H9 (cell line): Measurements from ENCODE around the gene PDE4B. TPM values are rescaled to one million over a fixed set of nuclear protein-coding genes. Genes with fewer than 3 reads are reported as not detected.

Experiments
- DNase-seq: peaks from one replicate; pipeline ENCODE4 v3.0.0-alpha.2; 2017
- H2AFZ ChIP-seq: one replicate; pipeline ENCODE4 v1.6.1; 2013; ENCODE audit warnings: mild to moderate bottlenecking, low read length, control low read depth, moderate library complexity
- H2AK5ac ChIP-seq: 2 replicates; pipeline ENCODE4 v1.6.1; 2013; ENCODE audit warnings: low read length, control low read depth, mixed read lengths; ENCODE audit not compliant: insufficient read length
- H2BK120ac ChIP-seq: one replicate; pipeline ENCODE4 v1.6.1; 2013; ENCODE audit warnings: low read depth, mild to moderate bottlenecking, low read length, control low read depth, inconsistent platforms; ENCODE audit not compliant: poor library complexity, severe bottlenecking
- H2BK12ac ChIP-seq: 2 replicates; pipeline ENCODE4 v1.6.1; 2013; ENCODE audit warnings: low read length, control low read depth, mixed read lengths, low read depth; ENCODE audit not compliant: insufficient read length
- H2BK15ac ChIP-seq: 2 replicates; pipeline ENCODE4 v1.6.1; 2013; ENCODE audit warnings: low read depth, low read length, control low read depth
- H2BK20ac ChIP-seq: one replicate; pipeline ENCODE4 v1.6.1; 2013; ENCODE audit warnings: low read depth, mild to moderate bottlenecking, low read length, control low read depth, inconsistent platforms; ENCODE audit not compliant: poor library complexity, severe bottlenecking
- H2BK5ac ChIP-seq: 2 replicates; pipeline ENCODE4 v1.6.1; 2013; ENCODE audit warnings: low read length, control low read depth, mixed read lengths; ENCODE audit not compliant: insufficient read length
- H3K14ac ChIP-seq: 2 replicates; pipeline ENCODE4 v1.6.1; 2013; ENCODE audit warnings: low read length, control low read depth; ENCODE audit not compliant: insufficient read depth
- H3K18ac ChIP-seq: 2 replicates; pipeline ENCODE4 v1.6.1; 2013; ENCODE audit warnings: low read depth, mild to moderate bottlenecking, mixed read lengths, low read length, control low read depth; ENCODE audit not compliant: insufficient read length
- H3K23ac ChIP-seq: 2 replicates; pipeline ENCODE4 v1.6.1; 2013; ENCODE audit warnings: low read length, control low read depth, mixed read lengths, low read depth; ENCODE audit not compliant: insufficient read length
- H3K23me2 ChIP-seq: 2 replicates; pipeline ENCODE4 v1.6.1; 2013; ENCODE audit warnings: low read depth, mild to moderate bottlenecking, mixed read lengths, low read length, control low read depth; ENCODE audit not compliant: insufficient read length, poor library complexity, severe bottlenecking
- H3K27ac ChIP-seq: 2 replicates; pipeline ENCODE4 v1.5.1; 2013; ENCODE audit warnings: low read length, control low read depth, mixed read lengths, low read depth; ENCODE audit not compliant: insufficient read length
- H3K27me3 ChIP-seq: 2 replicates; pipeline ENCODE4 v1.6.1; 2013; ENCODE audit warnings: low read length, control low read depth, inconsistent platforms; ENCODE audit not compliant: insufficient read depth
- H3K4ac ChIP-seq: 2 replicates; pipeline ENCODE4 v1.6.1; 2013; ENCODE audit warnings: low read depth, mild to moderate bottlenecking, control low read depth, inconsistent platforms, low read length, moderate library complexity
- H3K4me1 ChIP-seq: 2 replicates; pipeline ENCODE4 v1.6.1; 2013; ENCODE audit warnings: low read length, control low read depth, inconsistent platforms; ENCODE audit not compliant: insufficient read depth
- H3K4me2 ChIP-seq: 2 replicates; pipeline ENCODE4 v1.6.1; 2013; ENCODE audit warnings: low read length, control low read depth, mixed read lengths; ENCODE audit not compliant: insufficient read length, insufficient read depth
- H3K56ac ChIP-seq: 2 replicates; pipeline ENCODE4 v1.6.1; 2013; ENCODE audit warnings: low read depth, mild to moderate bottlenecking, mixed read lengths, low read length, control low read depth; ENCODE audit not compliant: insufficient read length
- H3K79me1 ChIP-seq: 2 replicates; pipeline ENCODE4 v1.6.1; 2013; ENCODE audit warnings: low read depth, mild to moderate bottlenecking, moderate library complexity, low read length, control low read depth, inconsistent platforms; ENCODE audit not compliant: insufficient read depth, poor library complexity, severe bottlenecking
- H3K79me2 ChIP-seq: 2 replicates; pipeline ENCODE4 v1.6.1; 2013; ENCODE audit warnings: low read length, control low read depth, inconsistent platforms; ENCODE audit not compliant: insufficient read depth
- H3K9ac ChIP-seq: 2 replicates; pipeline ENCODE4 v1.6.1; 2013; ENCODE audit warnings: low read length, control low read depth, mixed read lengths; ENCODE audit not compliant: insufficient read length; ENCODE audit errors: extremely low read depth
- H3K9me3 ChIP-seq: one replicate; pipeline ENCODE4 v1.6.1; 2013; ENCODE audit warnings: low read depth, low read length, inconsistent platforms; ENCODE audit not compliant: control insufficient read depth
- H3T11ph ChIP-seq: one replicate; pipeline ENCODE4 v1.6.1; 2013; ENCODE audit warnings: mild to moderate bottlenecking, low read length, control low read depth, inconsistent platforms
- H4K20me1 ChIP-seq: one replicate; pipeline ENCODE4 v1.6.1; 2013; ENCODE audit not compliant: control insufficient read depth, insufficient read length, insufficient read depth
- H4K5ac ChIP-seq: 2 replicates; pipeline ENCODE4 v1.6.1; 2013; ENCODE audit warnings: low read depth, mild to moderate bottlenecking, mixed read lengths, low read length, control low read depth; ENCODE audit not compliant: insufficient read length
- H4K8ac ChIP-seq: replicated peaks from 2 replicates; pipeline ENCODE4 v1.6.1; 2013; ENCODE audit warnings: low read length, control low read depth, mixed read lengths, low read depth; ENCODE audit not compliant: insufficient read length
- H4K91ac ChIP-seq: 2 replicates; pipeline ENCODE4 v1.6.1; 2013; ENCODE audit warnings: low read depth, mild to moderate bottlenecking, moderate library complexity, mixed read lengths, low read length, control low read depth; ENCODE audit not compliant: insufficient read length
- H3K27ac Mint-ChIP-seq, 3 experiments: 2 replicates in 2 of 3; 3 replicates in 1 of 3; pipeline ENCODE4 v1.8.0; 2020 to 2021; ENCODE audit warnings: mixed read lengths in 3 of 3, mild to moderate bottlenecking in 1 of 3, moderate library complexity in 1 of 3
- H3K27me3 Mint-ChIP-seq: 2 replicates; pipeline ENCODE4 v1.8.0; 2021; ENCODE audit warnings: low read depth, mild to moderate bottlenecking, moderate library complexity, mixed read lengths
- H3K36me3 Mint-ChIP-seq, 3 experiments: 2 replicates in 2 of 3; 3 replicates in 1 of 3; pipeline ENCODE4 v1.8.0; 2020 to 2021; ENCODE audit warnings: low read depth in 3 of 3, mixed read lengths in 3 of 3; ENCODE audit not compliant: insufficient read depth in 1 of 3
- H3K4me1 Mint-ChIP-seq, 2 experiments: 2 replicates each; pipeline ENCODE4 v1.8.0; 2020; ENCODE audit warnings: mixed read lengths in 2 of 2
- H3K4me3 Mint-ChIP-seq, 2 experiments: 2 replicates in 1 of 2; 3 replicates in 1 of 2; pipeline ENCODE4 v1.8.0; 2020 to 2021; ENCODE audit warnings: mild to moderate bottlenecking in 2 of 2, mixed read lengths in 2 of 2, moderate library complexity in 1 of 2
- H3K9me3 Mint-ChIP-seq, 2 experiments: 2 replicates in 1 of 2; 3 replicates in 1 of 2; pipeline ENCODE4 v1.8.0; 2020; ENCODE audit warnings: mild to moderate bottlenecking in 2 of 2, mixed read lengths in 2 of 2, moderate library complexity in 1 of 2
- CTCF ChIP-seq: fragments of 200-600 bp; sonication (generic); conservative IDR thresholded peaks from 3 replicates; pipeline ENCODE4 v1.8.0; 2021; ENCODE audit warnings: antibody characterized with exemption, mild to moderate bottlenecking
- WGBS: extraction: QIAGEN DNeasy Blood & Tissue Kit; methylation state at CpG from one replicate; pipeline ENCODE4 v1.1.7; 2013; ENCODE audit warnings: missing lambda C conversion rate, low lambda C conversion rate, mixed read lengths; ENCODE audit not compliant: insufficient read length; ENCODE audit errors: extremely low coverage; 5-methylcytosine and 5-hydroxymethylcytosine counted together
- total RNA-seq: library from RNA; stranded (reverse); gene quantifications from 2 replicates; pipeline ENCODE4 v1.2.1, GENCODE V29; 2021

PDE4B gene
- total RNA-seq, 1 experiment from 2014 or later, result 19.8 TPM

GRCh38 chr1:66248746-66249145 is 456.1 kb downstream of the PDE4B start:
- no peak overlapping the region for H3K4me2 ChIP-seq
- no peak overlapping the region for H2AFZ ChIP-seq
- no peak overlapping the region for H3K27ac ChIP-seq
- H3K27ac Mint-ChIP-seq, result no peak overlapping the region
- H4K91ac ChIP-seq, result no peak overlapping the region
- no peak overlapping the region for H3K4ac ChIP-seq
- H3K4me3 Mint-ChIP-seq, result no peak overlapping the region
- H4K8ac ChIP-seq, result no peak overlapping the region
- no peaks in the 10 kb centered on the region for H3K36me3 Mint-ChIP-seq
- WGBS, result no CpG with 5 or more reads among the region's 1 CpG
- no peaks in the 10 kb centered on the region for H3K79me2 ChIP-seq
- no peak overlapping the region for H2BK15ac ChIP-seq
- H3K27me3 Mint-ChIP-seq, result no peaks in the 10 kb centered on the region
- H3K4me1 Mint-ChIP-seq, result peaks cover 4% of the 10 kb centered on the region in 2 experiments; a peak in 2 of 4 replicates
- H3K9me3 Mint-ChIP-seq, result no peaks in the 10 kb centered on the region
- H4K5ac ChIP-seq, result no peak overlapping the region
- no peak overlapping the region for H3K18ac ChIP-seq
- no peak overlapping the region for H3K9ac ChIP-seq
- H3K4me1 ChIP-seq, result no peaks in the 10 kb centered on the region; the same call in 1 of the 2 replicates
- no peak overlapping the region for H3K14ac ChIP-seq
- H3T11ph ChIP-seq, result no peak overlapping the region
- no peak overlapping the region for H2BK20ac ChIP-seq
- no peak overlapping the region for H2BK120ac ChIP-seq
- no peaks in the 10 kb centered on the region for H3K79me1 ChIP-seq
- H2BK5ac ChIP-seq, result no peak overlapping the region
- no peak for DNase-seq
- no peak for TF ChIP-seq CTCF
- H2BK12ac ChIP-seq, result no peak overlapping the region
- H2AK5ac ChIP-seq, result no peak overlapping the region
- H4K20me1 ChIP-seq, result no peaks in the 10 kb centered on the region
- H3K23me2 ChIP-seq, result no peaks in the 10 kb centered on the region
- no peaks in the 10 kb centered on the region for H3K9me3 ChIP-seq
- H3K27me3 ChIP-seq, result no peaks in the 10 kb centered on the region
- no peak overlapping the region for H3K56ac ChIP-seq
- no peak overlapping the region for H3K23ac ChIP-seq
